ENCODE measurements around the gene GRAMD4. TPM values are rescaled to one million over a fixed set of nuclear protein-coding genes. Genes with fewer than 3 reads are reported as not detected.

The GRAMD4 gene
- total and polyA plus RNA-seq, 10 of the 15 experiments (the other 5 are each of a cell fraction or from before 2014, with no cell fraction given), result 0.21 to 45.5 (median 10.6) TPM

DNA sequence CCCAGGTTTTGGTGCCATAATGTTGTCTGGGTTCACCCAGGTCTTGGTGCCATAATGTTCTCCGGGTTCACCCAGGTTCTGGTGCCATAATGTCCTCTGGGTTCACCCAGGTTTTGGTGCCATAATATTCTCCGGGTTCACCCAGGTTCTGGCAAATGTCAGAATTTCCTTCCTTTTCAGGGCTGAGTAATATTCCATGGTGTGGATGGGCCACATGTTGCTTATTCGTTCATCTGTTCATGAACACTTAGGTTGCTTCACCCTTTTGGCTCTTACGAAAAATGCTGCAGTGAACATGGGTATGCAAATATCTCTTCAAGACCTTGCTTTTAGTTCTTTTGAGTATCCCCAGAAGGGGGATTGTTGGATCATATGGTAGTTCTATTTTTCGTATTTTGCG is 15.1 kb upstream of the GRAMD4 start:
- ChIA-PET RAD21 (ENCODE audit: unreplicated experiment) (no interaction called here), POLR2A (no interaction called here), CTCF (no interaction called here), SMC1A (ENCODE audit: uncharacterized antibody, unreplicated experiment) (no interaction called here)
- DNase-seq (ENCODE audit: low read depth, low spot score) (no peak), FAIRE-seq (no peak), ATAC-seq (no peak)
- Histone ChIP-seq H3K36me3 (ENCODE audit: control insufficient read depth in 2 of 2, insufficient read depth in 2 of 2, low read length in 1 of 2) (no peaks in the 10 kb centered on the region; a peak in 1 of 4 replicates), H3K9me3 (replicated peaks; ENCODE audit: control insufficient read depth, insufficient read depth, low read length) (no peaks in the 10 kb centered on the region), H3K27me3 (replicated peaks in 1 of 2; ENCODE audit: control insufficient read depth in 2 of 2, insufficient read depth in 2 of 2, low read length in 1 of 2) (no peaks in the 10 kb centered on the region), H3K27ac (ENCODE audit: control insufficient read depth, insufficient read depth) (no peak overlapping the region), H2AFZ (ENCODE audit: control insufficient read depth, low read depth, low read length) (no peak overlapping the region), H3K9ac (ENCODE audit: control insufficient read depth, insufficient read depth, low read length) (no peak overlapping the region), H3K4me2 (ENCODE audit: control insufficient read depth, insufficient read depth) (no peak overlapping the region), H3K79me2 (ENCODE audit: control insufficient read depth, insufficient read depth, low read length) (no peaks in the 10 kb centered on the region; the same call in 1 of the 2 replicates), H3K4me3 (no peak overlapping the region), H4K20me1 (ENCODE audit: control insufficient read depth, insufficient read depth) (no peaks in the 10 kb centered on the region), H3K4me1 (ENCODE audit: control insufficient read depth, insufficient read depth, low read length) (peaks cover 8% of the 10 kb centered on the region)
- TF ChIP-seq EED (IDR thresholded peaks at IDR 0.05; ENCODE audit: low read depth) (no peak), WRNIP1 (IDR thresholded peaks at IDR 0.05; ENCODE audit: borderline replicate concordance, low read depth, low read length) (no peak), LARP7 (IDR thresholded peaks at IDR 0.05) (no peak)
- TF ChIP-seq, protein P1, sequence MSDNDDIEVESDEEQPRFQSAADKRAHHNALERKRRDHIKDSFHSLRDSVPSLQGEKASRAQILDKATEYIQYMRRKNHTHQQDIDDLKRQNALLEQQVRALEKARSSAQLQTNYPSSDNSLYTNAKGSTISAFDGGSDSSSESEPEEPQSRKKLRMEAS (IDR thresholded peaks at IDR 0.05; ENCODE audit: low read depth, low read length), result no peak
- 92% methylated on average over 6 of the region's 6 CpGs for WGBS (ENCODE audit: insufficient coverage, insufficient replicate concordance, low lambda C conversion rate, missing lambda C conversion rate)
- intact Hi-C loops (cut with micrococcal nuclease; ENCODE audit: unreplicated experiment), result loop anchor here (2.0 kb wide), 1 partner anchor 18 kb away; no protein-coding TSS in a partner anchor
- in situ Hi-C loops (cut with MboI), result no loop called here
- no TSS peak for BruUV-seq (replicated peaks)

DNA sequence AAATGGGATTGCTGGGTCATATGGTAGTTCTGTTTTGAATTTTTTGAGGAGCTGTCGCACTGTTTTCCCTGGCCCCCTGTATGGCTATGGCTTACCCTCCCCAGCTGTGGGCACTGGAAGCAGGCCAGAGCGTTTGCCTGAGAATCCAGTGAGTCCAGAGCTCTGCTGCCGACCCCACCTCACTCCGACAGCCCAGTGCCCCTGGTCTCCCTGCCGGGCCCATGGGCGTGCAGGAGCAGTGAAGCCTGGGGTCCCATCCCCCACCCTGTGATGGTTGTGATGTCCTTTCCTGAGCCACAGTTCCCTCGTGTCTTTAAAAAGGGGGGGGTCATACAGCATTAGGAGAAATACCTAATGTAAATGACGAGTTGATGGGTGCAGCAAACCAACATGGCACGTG is 13.3 kb upstream of the GRAMD4 start:
- H3K9ac ChIP-seq (ENCODE audit: control insufficient read depth, insufficient read depth, low read length), result no peak overlapping the region
- no peaks in the 10 kb centered on the region for H4K20me1 ChIP-seq (ENCODE audit: control insufficient read depth, insufficient read depth)
- SMC1A ChIA-PET (ENCODE audit: uncharacterized antibody, unreplicated experiment), result no interaction called here
- H3K36me3 ChIP-seq (ENCODE audit: control insufficient read depth in 2 of 2, insufficient read depth in 2 of 2, low read length in 1 of 2), result no peaks in the 10 kb centered on the region; a peak in 1 of 4 replicates
- POLR2A ChIA-PET, result no interaction called here
- no peak overlapping the region for H3K4me3 ChIP-seq
- H3K4me1 ChIP-seq (ENCODE audit: control insufficient read depth, insufficient read depth, low read length), result peaks cover 8% of the 10 kb centered on the region
- CTCF ChIA-PET, result no interaction called here
- no peaks in the 10 kb centered on the region; the same call in 1 of the 2 replicates for H3K79me2 ChIP-seq (ENCODE audit: control insufficient read depth, insufficient read depth, low read length)
- DNase-seq (ENCODE audit: low read depth, low spot score) (no peak), ATAC-seq (no peak), FAIRE-seq (no peak)
- H3K27ac ChIP-seq (ENCODE audit: control insufficient read depth, insufficient read depth), result no peak overlapping the region
- no peak overlapping the region for H2AFZ ChIP-seq (ENCODE audit: control insufficient read depth, low read depth, low read length)
- intact Hi-C loops (cut with micrococcal nuclease; ENCODE audit: unreplicated experiment), result no loop called here
- H3K27me3 ChIP-seq (replicated peaks in 1 of 2; ENCODE audit: control insufficient read depth in 2 of 2, insufficient read depth in 2 of 2, low read length in 1 of 2), result no peaks in the 10 kb centered on the region
- in situ Hi-C loops (cut with MboI), result no loop called here
- BruUV-seq (replicated peaks), result no TSS peak
- RAD21 ChIA-PET (ENCODE audit: unreplicated experiment), result no interaction called here
- no peaks in the 10 kb centered on the region for H3K9me3 ChIP-seq (replicated peaks; ENCODE audit: control insufficient read depth, insufficient read depth, low read length)
- H3K4me2 ChIP-seq (ENCODE audit: control insufficient read depth, insufficient read depth), result no peak overlapping the region
- WGBS (ENCODE audit: insufficient coverage, insufficient replicate concordance, low lambda C conversion rate, missing lambda C conversion rate), result 49% methylated on average over 9 of the region's 9 CpGs
- TF ChIP-seq BHLHE40 (IDR thresholded peaks at IDR 0.05; ENCODE audit: borderline replicate concordance in 1 of 2, low read depth in 2 of 2, low read length in 1 of 2) (no peak), STAT1 (conservative IDR thresholded peaks at IDR 0.05) (no peak), POLR2A (IDR thresholded peaks at IDR 0.05; ENCODE audit: low read depth, low read length) (no peak), CREM (IDR thresholded peaks at IDR 0.05; ENCODE audit: low read depth) (no peak), ZNF207 (IDR thresholded peaks at IDR 0.05; ENCODE audit: borderline replicate concordance) (no peak), ZNF384 (IDR thresholded peaks at IDR 0.05; ENCODE audit: borderline replicate concordance, low read depth, low read length) (no peak)
- TF ChIP-seq, protein P2, sequence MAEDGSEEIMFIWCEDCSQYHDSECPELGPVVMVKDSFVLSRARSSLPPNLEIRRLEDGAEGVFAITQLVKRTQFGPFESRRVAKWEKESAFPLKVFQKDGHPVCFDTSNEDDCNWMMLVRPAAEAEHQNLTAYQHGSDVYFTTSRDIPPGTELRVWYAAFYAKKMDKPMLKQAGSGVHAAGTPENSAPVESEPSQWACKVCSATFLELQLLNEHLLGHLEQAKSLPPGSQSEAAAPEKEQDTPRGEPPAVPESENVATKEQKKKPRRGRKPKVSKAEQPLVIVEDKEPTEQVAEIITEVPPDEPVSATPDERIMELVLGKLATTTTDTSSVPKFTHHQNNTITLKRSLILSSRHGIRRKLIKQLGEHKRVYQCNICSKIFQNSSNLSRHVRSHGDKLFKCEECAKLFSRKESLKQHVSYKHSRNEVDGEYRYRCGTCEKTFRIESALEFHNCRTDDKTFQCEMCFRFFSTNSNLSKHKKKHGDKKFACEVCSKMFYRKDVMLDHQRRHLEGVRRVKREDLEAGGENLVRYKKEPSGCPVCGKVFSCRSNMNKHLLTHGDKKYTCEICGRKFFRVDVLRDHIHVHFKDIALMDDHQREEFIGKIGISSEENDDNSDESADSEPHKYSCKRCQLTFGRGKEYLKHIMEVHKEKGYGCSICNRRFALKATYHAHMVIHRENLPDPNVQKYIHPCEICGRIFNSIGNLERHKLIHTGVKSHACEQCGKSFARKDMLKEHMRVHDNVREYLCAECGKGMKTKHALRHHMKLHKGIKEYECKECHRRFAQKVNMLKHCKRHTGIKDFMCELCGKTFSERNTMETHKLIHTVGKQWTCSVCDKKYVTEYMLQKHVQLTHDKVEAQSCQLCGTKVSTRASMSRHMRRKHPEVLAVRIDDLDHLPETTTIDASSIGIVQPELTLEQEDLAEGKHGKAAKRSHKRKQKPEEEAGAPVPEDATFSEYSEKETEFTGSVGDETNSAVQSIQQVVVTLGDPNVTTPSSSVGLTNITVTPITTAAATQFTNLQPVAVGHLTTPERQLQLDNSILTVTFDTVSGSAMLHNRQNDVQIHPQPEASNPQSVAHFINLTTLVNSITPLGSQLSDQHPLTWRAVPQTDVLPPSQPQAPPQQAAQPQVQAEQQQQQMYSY (CRISPR knock-in tag; IDR thresholded peaks at IDR 0.05), result no peak
- TF ChIP-seq, protein P3, sequence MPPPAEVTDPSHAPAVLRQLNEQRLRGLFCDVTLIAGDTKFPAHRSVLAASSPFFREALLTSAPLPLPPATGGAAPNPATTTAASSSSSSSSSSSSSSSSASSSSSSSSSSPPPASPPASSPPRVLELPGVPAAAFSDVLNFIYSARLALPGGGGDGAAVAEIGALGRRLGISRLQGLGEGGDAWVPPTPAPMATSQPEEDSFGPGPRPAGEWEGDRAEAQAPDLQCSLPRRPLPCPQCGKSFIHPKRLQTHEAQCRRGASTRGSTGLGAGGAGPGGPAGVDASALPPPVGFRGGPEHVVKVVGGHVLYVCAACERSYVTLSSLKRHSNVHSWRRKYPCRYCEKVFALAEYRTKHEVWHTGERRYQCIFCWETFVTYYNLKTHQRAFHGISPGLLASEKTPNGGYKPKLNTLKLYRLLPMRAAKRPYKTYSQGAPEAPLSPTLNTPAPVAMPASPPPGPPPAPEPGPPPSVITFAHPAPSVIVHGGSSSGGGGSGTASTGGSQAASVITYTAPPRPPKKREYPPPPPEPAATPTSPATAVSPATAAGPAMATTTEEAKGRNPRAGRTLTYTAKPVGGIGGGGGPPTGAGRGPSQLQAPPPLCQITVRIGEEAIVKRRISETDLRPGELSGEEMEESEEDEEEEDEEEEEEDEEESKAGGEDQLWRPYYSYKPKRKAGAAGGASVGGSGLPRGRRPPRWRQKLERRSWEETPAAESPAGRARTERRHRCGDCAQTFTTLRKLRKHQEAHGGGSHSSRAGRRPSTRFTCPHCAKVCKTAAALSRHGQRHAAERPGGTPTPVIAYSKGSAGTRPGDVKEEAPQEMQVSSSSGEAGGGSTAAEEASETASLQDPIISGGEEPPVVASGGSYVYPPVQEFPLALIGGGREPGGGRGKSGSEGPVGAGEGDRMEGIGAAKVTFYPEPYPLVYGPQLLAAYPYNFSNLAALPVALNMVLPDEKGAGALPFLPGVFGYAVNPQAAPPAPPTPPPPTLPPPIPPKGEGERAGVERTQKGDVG (CRISPR knock-in tag; IDR thresholded peaks at IDR 0.05), result no peak
